Activated CD4-positive, alpha-beta T cell treated with anti-CD3 and anti-CD28 coated beads, Interleukin-2, amount 50 U/mL, for 4 hours (primary cell): ENCODE measurements around the gene AKAP13.
A peak's percentile ranks its signal among the peaks of the same experiment; 100 is the strongest.

Experiments used
- DNase-seq, 2 experiments: peaks; one replicate each; pipeline ENCODE4 v3.0.0-alpha.2; 2020

AKAP13 gene

DNA sequence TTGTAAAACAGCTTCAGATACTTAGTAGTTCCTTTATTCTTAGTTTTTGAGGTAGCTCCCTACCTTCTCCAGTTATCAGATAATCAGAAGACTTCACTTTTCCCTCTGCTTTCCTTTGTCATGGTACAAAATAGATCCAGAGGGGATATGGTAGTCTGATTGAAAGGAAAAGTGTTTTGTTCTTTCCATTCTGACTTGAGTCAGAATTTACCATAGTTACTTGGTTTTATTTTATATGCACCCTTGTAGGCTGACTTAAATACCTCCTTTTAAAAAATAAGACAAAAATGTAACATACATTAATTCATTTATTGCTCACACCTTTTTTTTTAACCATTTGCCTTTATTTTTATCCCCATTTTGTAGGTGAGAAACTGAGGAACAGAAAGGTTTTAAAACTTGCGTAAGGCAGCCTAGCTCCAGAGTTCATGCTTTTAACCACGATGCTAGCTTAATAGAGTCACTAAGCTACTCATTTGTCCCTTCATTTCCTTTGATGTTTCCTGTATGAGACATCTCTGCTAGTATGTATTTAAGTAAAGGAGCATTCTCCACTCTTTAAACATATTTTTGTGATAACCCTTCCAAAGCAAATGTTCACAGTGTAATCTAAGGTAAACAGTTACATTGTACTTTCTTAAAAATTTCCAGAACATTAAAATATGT, 226.9 kb downstream of the AKAP13 start:
- no peak for DNase-seq

DNA sequence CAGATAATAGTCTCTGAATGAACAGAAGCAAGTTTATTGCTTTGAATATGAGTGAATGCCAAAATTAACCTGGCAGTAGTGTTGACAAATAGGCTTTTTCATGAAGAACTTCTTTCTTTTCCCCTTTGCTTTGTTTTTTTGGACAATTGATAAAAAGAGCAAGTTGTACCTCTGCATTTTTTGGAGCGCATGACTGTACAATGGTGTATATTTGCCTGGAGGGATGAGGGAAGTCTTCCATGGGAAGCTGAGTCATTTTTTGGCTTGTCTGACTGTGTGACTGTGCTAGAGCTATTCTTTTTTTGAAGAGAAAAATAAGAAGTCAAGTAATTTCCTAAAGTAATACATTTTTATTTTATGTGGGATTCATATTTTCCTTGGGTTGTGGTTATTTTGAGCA, 227.4 kb downstream of the AKAP13 start:
- no peak for DNase-seq

DNA sequence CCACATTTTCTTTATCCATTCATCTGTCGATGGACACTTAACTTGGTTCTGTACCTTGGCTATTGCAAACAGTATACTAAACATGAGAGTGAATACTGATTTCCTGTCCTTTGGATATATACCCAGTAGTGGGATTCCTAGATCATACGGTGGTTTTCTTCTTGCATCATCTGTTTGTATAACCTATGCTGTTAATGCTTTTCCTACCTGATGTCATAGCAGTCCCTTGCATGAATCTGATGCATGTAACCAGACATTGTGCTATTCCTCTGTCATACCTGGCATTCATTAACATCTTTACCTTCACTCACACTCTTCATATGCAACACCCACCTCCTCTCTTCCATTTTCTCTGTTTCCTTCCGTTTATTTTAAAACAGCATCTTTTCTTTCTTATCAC, 229.1 kb downstream of the AKAP13 start:
- no peak for DNase-seq

DNA sequence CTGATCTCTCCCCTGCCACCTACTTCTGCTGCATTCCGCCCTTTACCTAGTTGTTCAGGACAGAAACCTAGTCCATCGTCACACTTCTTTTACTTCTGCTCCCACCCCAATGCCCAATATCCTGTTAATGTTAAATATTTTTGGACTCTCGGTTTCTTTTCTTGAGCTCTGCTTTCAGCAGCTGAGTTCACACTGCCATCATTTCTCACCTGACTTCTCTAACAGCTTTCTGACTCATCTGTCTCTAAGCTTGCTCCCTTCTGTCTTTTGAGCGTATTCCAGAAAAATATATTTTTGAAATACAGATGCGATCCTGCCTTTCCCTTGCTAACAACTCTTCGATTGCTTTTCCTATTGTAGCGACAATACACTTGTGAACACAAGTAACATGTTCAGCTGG, 231.0 kb downstream of the AKAP13 start:
- no peak for DNase-seq

DNA sequence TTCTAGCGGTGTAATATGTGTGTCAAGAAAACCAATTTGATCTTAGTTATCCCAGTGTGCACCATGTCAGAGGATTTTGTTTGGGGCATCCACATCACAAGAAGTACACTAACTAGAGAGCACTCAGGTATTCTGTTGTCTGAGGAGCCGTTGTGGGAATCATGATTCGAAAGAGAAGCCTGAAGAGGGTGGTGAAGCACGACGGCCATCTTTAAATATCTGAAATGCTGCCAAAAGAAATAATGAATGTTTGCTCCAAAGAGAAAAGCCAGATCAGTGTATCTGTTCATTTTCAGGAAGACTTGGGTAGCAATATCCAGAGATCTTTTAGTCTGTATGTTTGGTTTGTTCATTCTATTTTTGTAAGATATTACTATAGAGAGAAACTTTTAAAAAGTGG, 233.7 kb downstream of the AKAP13 start:
- no peak for DNase-seq

DNA sequence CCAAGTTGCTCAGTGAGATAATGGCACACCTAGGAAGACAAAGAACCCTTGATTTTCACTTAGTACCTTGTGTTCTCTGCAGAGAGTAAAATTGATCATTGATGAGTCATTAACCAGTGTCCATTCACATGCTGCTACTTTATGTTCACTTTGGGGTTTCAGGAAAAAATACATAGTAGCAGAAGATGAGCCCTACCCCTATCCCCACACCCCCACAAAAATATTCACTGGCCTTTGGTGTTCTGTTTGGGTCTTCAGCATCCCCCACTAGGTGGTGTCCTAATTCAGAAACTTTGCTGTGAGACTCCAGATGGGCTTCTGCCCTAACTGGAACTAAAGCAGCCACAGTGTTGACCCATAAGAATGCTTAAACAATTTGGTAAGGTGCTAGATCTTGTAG, 235.5 kb downstream of the AKAP13 start:
- no peak for DNase-seq

DNA sequence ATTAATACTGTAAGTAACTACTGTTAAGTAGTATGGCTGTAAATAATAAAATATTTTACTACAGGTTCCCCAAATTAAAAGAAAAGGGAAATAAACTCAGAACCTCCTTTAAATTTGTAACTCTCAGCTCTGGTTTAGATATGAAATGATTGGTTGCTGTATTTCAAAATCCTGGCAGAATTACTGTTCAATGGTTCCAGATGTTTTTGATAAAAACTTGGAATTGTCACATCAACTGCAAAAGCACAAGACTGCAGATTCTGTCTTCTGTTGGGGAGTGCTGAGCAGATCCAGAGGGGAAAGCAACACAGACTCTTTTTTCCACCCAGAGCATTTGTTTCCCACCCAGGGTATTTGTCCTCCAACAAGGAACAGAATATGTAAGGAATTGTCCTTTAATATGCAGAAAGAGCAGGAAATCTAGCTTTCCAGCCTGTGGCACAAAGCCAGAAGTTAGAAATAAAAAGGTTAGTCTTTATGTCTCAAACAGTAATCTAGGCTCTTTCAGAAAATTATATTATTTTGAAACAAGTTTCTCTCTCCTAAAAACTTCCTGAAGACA, 236.2 kb downstream of the AKAP13 start:
- DNase-seq = no peak

DNA sequence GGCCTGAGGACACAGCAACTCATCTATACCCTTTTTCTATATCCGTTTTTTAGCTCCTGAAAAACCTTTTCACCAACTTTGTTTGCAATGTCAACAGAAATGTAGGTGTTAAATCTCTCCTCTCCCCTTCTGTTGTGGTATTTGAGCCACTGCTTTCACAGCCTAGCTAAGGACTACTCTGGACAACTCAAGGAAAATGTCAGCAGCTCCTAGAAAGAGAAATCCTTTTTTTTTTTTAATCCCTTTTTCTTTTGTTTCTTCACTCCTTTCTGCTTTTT, 237.8 kb downstream of the AKAP13 start:
- DNase-seq = no peak

DNA sequence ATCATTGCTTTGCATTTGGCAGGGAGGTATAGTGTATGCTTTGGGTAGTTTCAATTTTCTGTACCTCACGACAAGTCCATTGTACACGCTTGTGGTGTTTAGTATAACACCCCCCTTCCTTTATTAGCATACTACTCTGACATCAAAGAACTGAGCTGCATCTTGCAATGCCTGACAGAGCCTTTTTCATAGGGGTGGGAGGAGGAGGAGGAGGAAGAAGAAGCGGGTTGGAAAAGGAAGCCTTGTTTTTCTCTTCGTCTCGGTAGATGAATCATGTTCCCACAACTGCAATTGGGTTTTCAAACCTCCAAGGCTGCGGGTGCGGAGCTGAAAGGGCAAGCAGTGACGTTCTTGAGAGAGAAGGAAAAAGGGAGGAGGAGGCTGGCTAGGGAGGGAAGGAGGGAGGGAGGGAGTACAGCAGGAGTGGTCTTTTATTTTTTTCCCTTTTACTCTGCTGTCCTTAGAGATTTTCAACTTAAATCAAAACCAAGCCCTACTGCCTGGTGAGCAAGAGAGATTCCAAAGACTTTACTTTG, 238.6 kb downstream of the AKAP13 start:
- peak; percentile 48 to 53 for DNase-seq

DNA sequence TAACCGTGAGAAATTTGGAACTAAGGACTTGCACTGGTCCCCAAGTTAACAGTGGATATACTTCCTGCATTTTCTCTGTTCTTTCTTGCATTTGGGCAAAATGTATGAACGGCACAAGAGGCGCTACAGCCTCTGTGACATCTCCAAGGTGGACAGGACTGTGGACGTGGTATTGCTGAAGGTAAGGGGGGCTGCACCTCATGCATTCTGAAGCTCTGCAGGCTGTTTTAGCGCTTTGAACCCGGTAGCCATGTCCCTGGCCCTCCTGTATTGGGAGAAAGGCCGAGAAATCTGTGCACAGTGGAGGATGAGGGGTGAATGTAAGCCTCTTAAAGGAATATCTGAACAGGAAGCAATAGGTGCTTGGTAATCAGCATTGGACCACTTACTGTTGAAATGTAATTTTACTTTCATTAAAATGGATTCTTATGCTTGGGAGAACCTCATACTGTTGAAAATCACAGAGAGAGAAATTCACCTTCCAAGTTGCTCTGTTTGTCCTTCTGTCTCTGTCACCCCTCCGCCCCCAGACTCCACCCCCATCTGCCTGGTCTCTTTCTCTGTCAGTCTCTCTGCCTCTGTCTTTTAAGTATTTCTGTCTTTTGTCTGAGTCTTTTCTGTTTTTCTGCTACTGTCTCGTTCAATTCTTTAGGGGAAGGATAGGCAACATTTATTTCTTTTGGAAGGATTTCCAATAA, 239.7 kb downstream of the AKAP13 start:
- DNase-seq = peak; percentile 29 to 34

DNA sequence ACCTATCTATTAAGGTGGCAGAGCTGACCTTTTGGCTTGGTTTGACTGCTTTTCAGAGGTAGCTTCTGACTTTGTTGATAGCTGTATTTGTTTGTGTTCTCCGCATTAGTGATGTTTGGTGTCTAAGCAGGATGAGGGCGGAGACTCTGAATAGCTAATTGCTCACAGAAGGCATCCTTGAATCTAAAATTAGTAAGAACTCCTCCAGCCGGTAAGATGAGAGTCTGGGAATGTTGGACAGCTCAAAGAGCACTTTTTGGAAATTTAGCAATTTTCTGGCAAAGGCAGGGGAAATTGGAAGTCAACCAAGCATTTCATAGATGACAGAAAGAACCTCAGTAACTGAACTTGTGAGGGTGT, 240.3 kb downstream of the AKAP13 start:
- DNase-seq = no peak

DNA sequence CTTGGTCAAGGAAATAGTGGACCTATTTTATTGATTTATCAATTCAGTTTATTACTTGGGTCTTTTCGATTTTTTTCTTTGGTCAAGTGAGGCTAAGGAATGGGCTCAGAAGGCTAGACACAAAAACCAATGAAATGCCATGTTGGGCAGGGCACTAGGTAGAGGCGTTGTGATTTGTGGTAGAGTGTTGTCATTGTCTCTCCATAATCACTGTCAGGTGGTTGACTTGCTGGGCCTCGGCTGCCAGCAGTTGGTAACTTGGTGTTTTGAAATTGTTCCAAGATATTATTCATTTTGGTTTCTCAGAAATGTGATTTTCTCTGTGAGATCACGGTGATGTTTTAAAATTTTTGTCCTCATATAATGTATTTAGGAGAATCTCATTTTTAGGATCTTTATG, 240.7 kb downstream of the AKAP13 start:
- DNase-seq = no peak

DNA sequence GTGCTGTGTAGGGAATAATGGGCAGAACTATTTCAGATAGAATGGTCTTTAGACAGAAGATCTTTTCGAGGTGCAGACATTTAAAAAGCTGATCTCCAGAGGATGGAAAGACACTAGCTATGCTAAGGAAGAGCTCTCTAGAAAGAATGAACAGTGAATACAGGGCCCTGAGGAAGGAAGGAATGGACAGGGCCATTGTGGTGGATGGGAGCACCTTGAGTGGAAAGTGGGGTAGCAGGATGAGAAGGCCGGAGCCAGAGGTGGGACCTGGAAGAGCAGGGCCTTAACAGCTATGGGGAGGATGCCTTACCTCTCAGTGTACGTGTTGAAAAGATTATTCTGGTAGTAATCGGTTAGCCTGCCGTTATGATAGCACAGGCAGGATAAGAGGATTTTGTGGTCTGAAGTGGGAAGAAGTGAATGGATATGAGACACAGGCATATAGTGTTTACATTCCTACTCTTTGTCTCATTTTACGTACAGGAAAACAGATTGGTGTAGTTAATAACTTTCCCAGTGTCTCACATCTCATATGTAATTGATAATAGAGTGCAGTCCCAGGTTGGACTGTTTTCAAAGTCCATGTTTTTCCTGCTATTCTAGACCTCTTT, 241.9 kb downstream of the AKAP13 start:
- DNase-seq = no peak

DNA sequence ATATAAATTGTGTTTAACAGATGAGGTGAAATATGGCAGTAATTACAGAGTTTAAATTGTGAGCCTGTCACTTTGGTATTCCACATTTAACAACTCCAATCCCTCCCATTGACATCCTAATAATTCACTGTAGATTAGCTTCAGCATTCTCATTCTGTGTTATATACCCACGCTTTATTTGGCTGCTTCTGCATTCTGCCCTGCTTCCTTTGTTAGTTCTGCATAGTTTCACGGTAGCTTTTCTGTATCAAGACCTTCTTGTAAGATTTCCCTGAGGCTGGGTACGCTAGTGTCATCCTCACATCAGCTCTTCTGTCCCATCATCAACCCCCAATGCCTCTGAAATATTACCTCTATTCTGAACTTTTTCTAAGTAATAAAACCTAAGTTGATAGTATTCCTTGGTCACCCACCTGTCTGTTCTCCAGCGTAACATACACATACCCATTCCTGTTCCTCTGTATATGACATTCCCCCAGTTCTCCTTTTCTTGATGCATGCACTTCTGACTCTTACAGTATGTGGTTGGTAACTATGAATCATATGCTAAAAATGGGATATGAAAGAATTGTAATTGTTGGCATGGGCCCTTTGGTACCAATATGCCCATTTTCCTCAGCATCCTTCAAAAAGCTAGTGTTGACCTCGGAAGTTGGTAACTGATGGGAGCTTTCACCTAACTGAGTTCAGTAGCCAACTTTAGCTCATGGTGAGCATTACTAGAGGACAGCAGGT, 243.1 kb downstream of the AKAP13 start:
- DNase-seq = no peak

DNA sequence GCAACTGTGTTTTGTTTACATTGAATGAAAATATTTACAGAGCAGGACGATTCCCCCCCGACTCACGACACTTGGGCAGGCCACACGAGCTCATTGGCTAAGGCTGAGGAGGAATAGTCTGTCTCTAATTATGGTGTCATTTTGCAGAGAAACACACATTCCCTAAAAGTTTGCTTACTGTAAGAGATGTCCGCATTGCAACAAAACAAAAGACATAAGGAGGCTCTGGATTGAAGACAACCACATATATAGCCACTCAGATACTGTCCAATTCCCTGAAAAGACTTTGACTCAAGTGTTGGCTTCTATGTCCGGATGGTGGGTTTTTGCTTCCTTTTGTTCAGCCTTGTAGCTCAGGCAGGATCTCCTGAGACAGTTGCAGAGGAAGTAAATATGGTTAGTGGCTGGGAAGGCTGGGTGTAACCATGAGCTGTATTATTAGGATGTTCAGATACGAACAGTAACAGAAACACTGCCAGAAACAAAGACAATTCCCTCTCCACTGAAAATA, 243.9 kb downstream of the AKAP13 start:
- DNase-seq = no peak

DNA sequence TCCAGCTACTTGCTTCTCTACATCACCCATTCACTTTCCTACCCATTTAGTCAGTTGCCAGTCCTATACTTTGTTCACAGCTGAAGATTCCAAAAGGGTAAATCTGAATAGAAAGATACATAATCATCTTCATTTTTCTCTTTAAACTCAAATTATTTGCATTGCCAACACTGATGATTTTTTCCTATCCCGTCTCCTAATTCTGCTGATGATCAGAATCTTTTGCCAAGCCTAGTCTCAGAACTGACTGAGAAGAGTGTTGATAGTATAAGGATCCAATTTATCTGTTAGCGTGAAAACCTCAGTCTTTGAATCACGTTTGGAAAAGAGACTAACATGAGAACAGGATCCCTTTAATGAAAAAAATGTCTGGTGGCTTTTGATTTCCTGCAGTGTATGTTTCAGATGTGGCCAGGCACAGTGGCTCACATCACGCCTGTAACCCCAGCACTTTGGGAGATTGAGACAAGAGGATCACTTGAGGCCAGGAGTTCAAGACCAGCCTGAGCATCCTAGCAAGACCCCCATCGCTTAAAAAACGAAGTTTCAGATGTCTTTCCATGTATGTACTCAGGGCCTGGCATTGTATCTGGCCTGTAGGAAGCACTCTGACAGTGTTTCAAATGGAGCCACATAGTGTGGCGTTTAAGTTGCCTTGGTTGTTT, 244.9 kb downstream of the AKAP13 start:
- DNase-seq = no peak

DNA sequence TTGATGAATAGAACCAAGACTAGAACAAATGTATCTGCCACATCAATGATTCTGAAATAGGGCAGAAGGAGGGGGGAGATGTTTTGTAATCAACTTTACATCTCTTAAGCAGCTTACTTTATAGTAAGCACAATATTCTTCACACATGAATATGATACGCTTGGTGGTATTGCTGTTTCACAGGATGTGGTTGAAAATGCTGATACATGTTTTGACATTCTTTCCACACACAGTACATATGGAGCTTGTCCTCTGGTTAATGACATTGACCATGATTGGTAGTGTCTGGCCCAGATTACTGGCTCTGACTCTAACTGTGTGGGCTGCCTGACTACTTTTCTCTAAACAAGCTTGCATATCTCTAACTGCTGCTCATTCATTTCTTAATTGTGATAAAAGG, 245.5 kb downstream of the AKAP13 start:
- DNase-seq = peak in 1 of 2 experiments; percentile 13

DNA sequence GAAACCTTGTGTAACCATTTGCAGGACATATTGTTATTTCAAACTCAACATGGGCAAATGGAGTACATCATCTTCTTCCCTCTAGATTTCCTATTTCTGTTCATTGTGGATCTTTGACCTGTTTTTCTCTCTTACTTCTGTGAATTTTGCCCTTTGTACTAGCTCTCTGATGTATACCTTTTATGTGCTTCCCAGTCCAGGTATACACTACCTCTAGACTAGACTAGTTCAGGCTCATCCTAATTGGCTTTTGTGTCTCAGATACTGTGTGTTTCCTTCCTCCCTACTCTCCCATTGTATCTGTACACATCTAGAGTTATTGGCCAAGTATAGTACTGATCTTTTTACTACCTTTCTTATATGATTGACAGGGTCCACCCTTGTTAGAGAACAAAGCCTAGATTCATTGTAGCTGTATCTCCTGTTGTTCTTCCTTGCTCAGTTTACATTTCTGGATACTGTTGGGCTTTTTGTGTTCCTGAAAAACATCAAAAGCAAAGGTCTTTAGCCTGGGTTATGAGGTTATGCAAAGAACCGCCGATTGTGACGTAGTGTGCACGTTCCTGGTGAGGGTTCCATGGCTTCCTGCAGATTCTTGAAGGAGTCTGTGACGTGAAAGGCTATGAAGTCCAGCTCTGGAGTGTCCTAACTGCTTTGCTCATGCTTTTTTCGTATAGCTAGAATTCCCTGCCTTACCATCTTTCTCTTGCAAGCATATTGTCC, 247.0 kb downstream of the AKAP13 start:
- no peak for DNase-seq

DNA sequence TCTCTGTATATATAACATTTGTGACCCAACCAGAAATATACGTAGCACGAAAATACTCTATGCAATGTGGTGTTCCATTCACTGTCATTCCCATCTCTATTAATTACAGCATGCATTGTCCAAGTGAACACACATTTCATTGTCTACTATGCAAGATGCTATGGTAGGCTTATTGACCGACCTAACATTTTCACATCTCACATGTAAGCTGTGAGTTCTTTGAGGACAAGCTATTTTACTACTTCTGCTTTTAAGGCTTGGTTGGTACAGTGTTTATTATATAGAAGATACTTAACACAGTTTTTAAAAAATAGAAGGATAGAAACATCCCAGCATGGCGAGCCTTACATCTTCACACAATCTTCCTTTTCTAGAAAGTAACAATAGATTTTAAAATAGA, 249.9 kb downstream of the AKAP13 start:
- DNase-seq = no peak

DNA sequence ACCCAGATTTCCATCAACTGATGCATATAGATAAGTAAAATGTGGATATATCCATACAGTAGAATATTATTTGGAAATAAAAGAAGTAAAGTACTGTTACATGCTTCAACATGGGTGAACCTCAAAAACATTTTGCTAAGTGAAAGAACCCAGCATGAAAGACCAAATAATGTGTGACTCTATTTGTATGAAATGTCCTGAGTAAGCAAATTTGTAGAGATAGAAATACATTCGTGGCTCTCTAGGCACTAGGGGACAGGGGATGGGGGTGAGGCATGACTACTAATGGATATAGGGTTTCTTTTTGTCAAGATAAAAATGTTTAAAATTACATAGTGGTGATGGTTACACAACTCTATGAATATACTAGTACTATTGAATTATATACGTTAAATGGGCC, 250.6 kb downstream of the AKAP13 start:
- no peak for DNase-seq

DNA sequence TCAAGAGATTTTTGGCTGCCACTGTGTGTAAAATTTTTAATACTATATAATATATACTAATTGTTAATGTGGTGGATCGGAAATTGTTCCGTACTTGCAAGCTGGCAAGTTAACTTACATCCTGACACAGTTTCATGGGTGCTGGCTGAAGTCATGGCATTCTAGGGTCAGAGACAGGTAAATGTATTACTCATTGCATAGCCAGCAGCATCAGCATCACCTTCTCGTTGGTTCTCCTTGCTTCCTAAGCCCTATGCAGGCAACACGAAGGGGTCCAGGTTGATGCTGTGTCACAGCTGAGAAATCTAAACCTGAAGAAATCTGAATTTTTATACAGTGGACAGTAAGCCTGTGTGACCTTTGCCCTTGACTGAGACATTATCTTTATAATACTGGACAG, 251.6 kb downstream of the AKAP13 start:
- DNase-seq = no peak

DNA sequence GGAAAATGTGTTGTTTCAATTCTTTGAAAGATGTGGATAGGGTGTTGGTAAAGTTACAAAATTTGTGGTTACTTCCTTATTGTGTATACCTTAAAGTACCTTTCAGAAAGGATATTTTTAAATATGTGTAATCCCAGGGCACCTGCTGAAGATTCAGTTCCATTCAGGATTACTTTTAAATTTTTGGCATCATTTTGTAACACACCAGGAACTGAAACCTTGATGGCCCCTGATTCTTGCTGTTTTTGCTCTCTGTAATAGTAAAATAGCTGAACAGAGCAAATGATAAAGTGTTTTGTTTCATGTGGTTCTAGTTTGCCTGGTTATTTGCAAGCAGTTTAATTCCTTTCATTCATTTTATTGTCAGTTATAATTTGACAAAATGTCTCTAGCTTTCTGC, 253.5 kb downstream of the AKAP13 start:
- no peak for DNase-seq
